GM12878 (cell line): ENCODE measurements around the gene CELF6. TPM values are rescaled to one million over a fixed set of nuclear protein-coding genes. Genes with fewer than 3 reads are reported as not detected.

Source experiments
- ATAC-seq: fragments of 200-7000 bp; cut with Tn5 transposase; 3 replicates; pipeline ENCODE4 v1.9.1; 2020; ENCODE audit warnings: mild to moderate bottlenecking, moderate library complexity
- BruUV-seq: library from RNA; stranded (reverse); fragments of 400-500 nt; replicated peaks from 2 replicates; lab custom pipeline; 2021; lab: Mats Ljungman, UMichigan
- CTCF ChIA-PET: fragments of 300-600 bp; sonication (Branson Sonifier 250); formaldehyde crosslinking; extraction: SDS; loops from one replicate; lab custom pipeline; 2021; ENCODE audit warnings: inconsistent platforms; lab: Yijun Ruan, JAX
- POLR2A ChIA-PET: fragments of 350-600 bp; formaldehyde crosslinking; extraction: SDS; loops from one replicate; lab custom pipeline; 2021; ENCODE audit warnings: inconsistent platforms; lab: Charles Lee
- RAD21 ChIA-PET: fragments of 300-600 bp; sonication (Branson Sonifier 250); formaldehyde crosslinking; loops from one replicate; lab custom pipeline; 2023; ENCODE audit warnings: antibody characterized with exemption; ENCODE audit not compliant: unreplicated experiment; lab: Charles Lee
- SMC1A ChIA-PET: fragments of 300-600 bp; sonication (Branson Sonifier 250); formaldehyde crosslinking; loops from one replicate; lab custom pipeline; 2023; ENCODE audit not compliant: unreplicated experiment, uncharacterized antibody; lab: Charles Lee
- DNase-seq: peaks from one replicate; pipeline ENCODE4 v3.0.0-alpha.2; 2011; ENCODE audit warnings: low read depth, low spot score
- FAIRE-seq: peaks from 3 replicates; lab custom pipeline; 2011; peaks lifted over from hg19 to GRCh38; lab: Jason Lieb, UNC
- H2AFZ ChIP-seq: 2 replicates; pipeline ENCODE4 v1.6.0; 2011; ENCODE audit warnings: low read depth, low read length, control low read depth; ENCODE audit not compliant: control insufficient read depth
- H3K27ac ChIP-seq: 2 replicates; pipeline ENCODE4 v1.5.1; 2011; ENCODE audit warnings: control low read depth; ENCODE audit not compliant: control insufficient read depth, insufficient read depth
- H3K27me3 ChIP-seq, 2 experiments: replicated peaks in 1 of 2; 2 replicates each; pipeline versions ENCODE4 v1.6.0 to v1.6.1; 2011; ENCODE audit warnings: low read length in 1 of 2; ENCODE audit not compliant: control insufficient read depth in 2 of 2, insufficient read depth in 2 of 2
- H3K36me3 ChIP-seq, 2 experiments: 2 replicates each; pipeline ENCODE4 v1.5.1; 2011; ENCODE audit warnings: low read length in 1 of 2; ENCODE audit not compliant: control insufficient read depth in 2 of 2, insufficient read depth in 2 of 2
- H3K4me1 ChIP-seq: 2 replicates; pipeline ENCODE4 v1.6.1; 2011; ENCODE audit warnings: mild to moderate bottlenecking, low read length, moderate library complexity, mixed read lengths; ENCODE audit not compliant: control insufficient read depth, insufficient read depth
- H3K4me2 ChIP-seq: 2 replicates; pipeline ENCODE4 v1.6.0; 2011; ENCODE audit warnings: control low read depth; ENCODE audit not compliant: control insufficient read depth, insufficient read depth
- H3K4me3 ChIP-seq: fragments of 200-600 bp; sonication (generic); 2 replicates; pipeline ENCODE4 v1.5.1; 2016
- H3K79me2 ChIP-seq: 2 replicates; pipeline ENCODE4 v1.6.0; 2011; ENCODE audit warnings: low read length; ENCODE audit not compliant: control insufficient read depth, insufficient read depth
- H3K9ac ChIP-seq: 2 replicates; pipeline ENCODE4 v1.8.0; 2011; ENCODE audit warnings: low read length, control low read depth, mixed read lengths; ENCODE audit not compliant: control insufficient read depth, insufficient read depth
- H3K9me3 ChIP-seq: replicated peaks from 3 replicates; pipeline ENCODE4 v1.5.1; 2011; ENCODE audit warnings: mild to moderate bottlenecking, low read length; ENCODE audit not compliant: control insufficient read depth, insufficient read depth
- H4K20me1 ChIP-seq: 2 replicates; pipeline ENCODE4 v1.6.0; 2011; ENCODE audit not compliant: control insufficient read depth, insufficient read depth
- CHD1 ChIP-seq: IDR thresholded peaks from 2 replicates; pipeline ENCODE4 v1.6.1; 2012; ENCODE audit warnings: low read depth, low read length, improper control_type of control experiment
- CREB1 ChIP-seq: IDR thresholded peaks from 2 replicates; pipeline ENCODE4 v1.6.1; 2012; ENCODE audit warnings: low read depth, mild to moderate bottlenecking, inconsistent platforms
- DPF2 ChIP-seq: fragments of 450-650 bp; IDR thresholded peaks from 2 replicates; pipeline ENCODE4 v1.6.1; 2017; ENCODE audit warnings: mild to moderate bottlenecking
- EP300 ChIP-seq, 2 experiments: fragments of 150-350 bp in 1 of 2; IDR thresholded peaks; 2 replicates each; pipeline ENCODE4 v1.6.1; 2011 to 2012; ENCODE audit warnings: low read depth in 2 of 2, low read length in 2 of 2, borderline replicate concordance in 1 of 2, improper control_type of control experiment in 1 of 2, inconsistent platforms in 1 of 2; ENCODE audit not compliant: control insufficient read depth in 1 of 2
- ETV6 ChIP-seq, 2 experiments: fragments of 450-650 bp in 1 of 2; IDR thresholded peaks in 1 of 2; conservative IDR thresholded peaks in 1 of 2; 2 replicates each; pipeline ENCODE4 v1.6.1; 2014; ENCODE audit warnings: antibody characterized with exemption in 1 of 2, borderline replicate concordance in 1 of 2, low read depth in 1 of 2, mild to moderate bottlenecking in 1 of 2, moderate library complexity in 1 of 2
- LARP7 ChIP-seq: fragments of 450-650 bp; IDR thresholded peaks from 2 replicates; pipeline ENCODE4 v1.6.1; 2017; ENCODE audit warnings: mild to moderate bottlenecking
- MAX ChIP-seq: IDR thresholded peaks from 2 replicates; pipeline ENCODE4 v1.6.1; 2012; ENCODE audit warnings: low read depth, low read length, improper control_type of control experiment
- MXI1 ChIP-seq: fragments of 150-350 bp; IDR thresholded peaks from 2 replicates; pipeline ENCODE4 v1.6.1; 2011; ENCODE audit warnings: low read depth, mild to moderate bottlenecking, inconsistent platforms, low read length, improper control_type of control experiment
- NFYB ChIP-seq: IDR thresholded peaks from 2 replicates; pipeline ENCODE4 v1.6.1; 2011; ENCODE audit warnings: low read depth, mild to moderate bottlenecking, low read length, improper control_type of control experiment, moderate library complexity; ENCODE audit not compliant: insufficient read depth
- POLR2AphosphoS2 ChIP-seq: IDR thresholded peaks from 2 replicates; pipeline ENCODE4 v1.6.1; 2011; ENCODE audit warnings: low read depth, mild to moderate bottlenecking, low read length, improper control_type of control experiment, moderate library complexity
- RUNX3 ChIP-seq: IDR thresholded peaks from 2 replicates; pipeline ENCODE4 v1.6.1; 2012; ENCODE audit warnings: low read length, inconsistent platforms
- SMAD5 ChIP-seq: IDR thresholded peaks from 2 replicates; pipeline ENCODE4 v1.6.1; 2016; ENCODE audit warnings: antibody characterized with exemption, low read depth
- STAT1 ChIP-seq: fragments of 450-650 bp; conservative IDR thresholded peaks from 2 replicates; pipeline ENCODE4 v1.6.1; 2014; ENCODE audit warnings: antibody characterized with exemption, mild to moderate bottlenecking
- TARDBP ChIP-seq: IDR thresholded peaks from 2 replicates; pipeline ENCODE4 v1.6.1; 2016; ENCODE audit warnings: borderline replicate concordance
- ZBTB33 ChIP-seq: fragments of 450-650 bp; IDR thresholded peaks from 2 replicates; pipeline ENCODE4 v1.6.1; 2017; ENCODE audit warnings: mild to moderate bottlenecking
- WGBS: methylation state at CpG from one replicate; pipeline ENCODE4 v1.1.6; 2016; ENCODE audit warnings: low lambda C conversion rate; ENCODE audit not compliant: insufficient replicate concordance, insufficient coverage; ENCODE audit errors: missing lambda C conversion rate; 5-methylcytosine and 5-hydroxymethylcytosine counted together
- in situ Hi-C: fragments of 300-500 bp; cut with MboI; formaldehyde crosslinking; loops from 9 replicates; pipeline ENCODE4 v1.14.3; 2018; ENCODE audit warnings: mixed read lengths
- intact Hi-C: fragments of 100-400 bp; cut with micrococcal nuclease; formaldehyde crosslinking; loops from one replicate; pipeline ENCODE4 v1.14.2; 2022; ENCODE audit not compliant: unreplicated experiment
- polyA plus RNA-seq, 11 experiments: library from polyadenylated mRNA; depleted of rRNA in 4 of 11; unstranded in 6 of 11; stranded (reverse) in 5 of 11; fragments of >200 nt; fragmentation: Nextera tagmentation in 4 of 11; fragmentation: Illumina TruSeq in 1 of 11; extraction: Ambion mirVana in 4 of 11; extraction: Trizol in 1 of 11; gene quantifications; 1 replicate in 1 of 11; 2 replicates in 10 of 11; pipeline versions ENCODE4 v1.2.1 to v1.2.3, GENCODE V29; 2011 to 2016; ENCODE audit warnings: inconsistent platforms in 2 of 11, missing spikeins in 2 of 11, low read depth in 1 of 11
- total RNA-seq, 4 experiments: library from RNA; depleted of rRNA in 3 of 4; stranded (reverse); fragments of >200 nt in 3 of 4; fragmentation: Illumina TruSeq in 1 of 4; extraction: Trizol in 1 of 4; gene quantifications; 2 replicates each; pipeline versions ENCODE4 v1.2.1 to v1.2.3, GENCODE V29; 2013 to 2021

The CELF6 gene
- total and polyA plus RNA-seq, 10 of the 15 experiments (the other 5 are each of a cell fraction or from before 2014, with no cell fraction given) = 0.06 to 0.54 (median 0.23) TPM; not detected in 1

GRCh38 chr15:72271221-72271620, 48.7 kb downstream of the CELF6 start:
- Histone ChIP-seq H3K9ac (peak overlapping the region; percentile 75), H2AFZ (no peak overlapping the region), H3K9me3 (no peaks in the 10 kb centered on the region), H3K36me3 (peaks cover 0 to 17% of the 10 kb centered on the region in 2 experiments; a peak in 2 of 4 replicates), H3K4me1 (peaks cover 6% of the 10 kb centered on the region; the same call in 1 of the 2 replicates), H3K79me2 (peaks cover 22% of the 10 kb centered on the region), H3K27me3 (no peaks in the 10 kb centered on the region), H3K4me3 (peak overlapping the region; percentile 70), H4K20me1 (no peaks in the 10 kb centered on the region), H3K27ac (no peak overlapping the region), H3K4me2 (peak overlapping the region; percentile 19)
- intact Hi-C loops (no loop called here), in situ Hi-C loops (no loop called here)
- ATAC-seq = no peak
- WGBS = 84% methylated on average over 4 of the region's 4 CpGs
- no peak for DNase-seq
- ChIA-PET CTCF (interaction anchor here (0.6 kb wide), 1 partner anchor 71 kb away, joined by 3 read pairs; no protein-coding TSS in a partner anchor), POLR2A (interaction anchor here (0.6 to 1.0 kb wide), 3 partner anchors 39 to 44 kb away, joined by 3 to 4 read pairs (median 3); no protein-coding TSS in a partner anchor), RAD21 (interaction anchor here (1.1 kb wide), 2 partner anchors 42 to 44 kb away, joined by 3 read pairs; no protein-coding TSS in a partner anchor), SMC1A (interaction anchor here (1.0 to 1.1 kb wide), 2 partner anchors 45 to 70 kb away, joined by 4 read pairs; no protein-coding TSS in a partner anchor)
- no peak for FAIRE-seq
- TSS peak; percentile 64 for BruUV-seq
- TF ChIP-seq CHD1 = no peak
- TF ChIP-seq ZBTB33 = no peak
- TF ChIP-seq RUNX3 = no peak

GRCh38 chr15:72269739-72270138, 50.2 kb downstream of the CELF6 start:
- ChIA-PET CTCF (interaction anchor here (0.5 to 1.3 kb wide), 4 partner anchors 17 to 70 kb away, joined by 3 read pairs; no protein-coding TSS in a partner anchor), SMC1A (interaction anchor here (0.7 to 1.4 kb wide), 3 partner anchors 10 to 42 kb away, joined by 3 to 5 read pairs (median 3); no protein-coding TSS in a partner anchor)
- in situ Hi-C loops = no loop called here
- TF ChIP-seq LARP7 (no peak), ETV6 (conservative IDR thresholded peaks at IDR 0.05 in 1 of 2, IDR thresholded peaks at IDR 0.05 in 1 of 2; ENCODE audit: borderline replicate concordance in 1 of 2, low read depth in 1 of 2) (no peak), CREB1 (no peak), MAX (no peak), TARDBP (no peak), DPF2 (no peak), POLR2AphosphoS2 (no peak), EP300 (IDR thresholded peaks at IDR 0.05; ENCODE audit: borderline replicate concordance in 1 of 2, control insufficient read depth in 1 of 2, low read depth in 2 of 2, low read length in 2 of 2) (no peak), STAT1 (no peak), SMAD5 (no peak), MXI1 (no peak), NFYB (no peak)

More at GRCh38 chr15:72269739-72270138, 50.2 kb downstream of the CELF6 start:
- 99% methylated on average over 4 of the region's 4 CpGs for WGBS
- no peaks in the 10 kb centered on the region for H4K20me1 ChIP-seq
- H3K9me3 ChIP-seq = no peaks in the 10 kb centered on the region
- peaks cover 0 to 29% of the 10 kb centered on the region in 2 experiments for H3K36me3 ChIP-seq
- no peak for FAIRE-seq
- no peak for ATAC-seq
- no peak overlapping the region for H2AFZ ChIP-seq
- intact Hi-C loops = no loop called here
- POLR2A ChIA-PET = interaction anchor here (1.2 kb wide), 1 partner anchor 43 kb away, joined by 3 read pairs; no protein-coding TSS in a partner anchor
- RAD21 ChIA-PET = no interaction called here
- no peak overlapping the region for H3K27ac ChIP-seq
- no peak overlapping the region for H3K9ac ChIP-seq
- no peaks in the 10 kb centered on the region for H3K27me3 ChIP-seq
- peaks cover 22% of the 10 kb centered on the region for H3K79me2 ChIP-seq
- no peak for DNase-seq
- no TSS peak for BruUV-seq
- no peak overlapping the region for H3K4me2 ChIP-seq
- no peak overlapping the region for H3K4me3 ChIP-seq
- peaks cover 6% of the 10 kb centered on the region; the same call in 1 of the 2 replicates for H3K4me1 ChIP-seq
